DND-41 (cell line): ENCODE results near the gene WFDC9.
A peak's percentile ranks its signal among the peaks of the same experiment; 100 is the strongest.

Source experiments
- ATAC-seq: fragments of 200-7000 bp; cut with Tn5 transposase; 3 replicates; pipeline ENCODE4 v1.9.1; 2021; ENCODE audit warnings: low read depth; ENCODE audit not compliant: insufficient read depth
- DNase-seq: peaks from one replicate; pipeline ENCODE4 v3.0.0-alpha.2; 2020
- H2AFZ ChIP-seq: 2 replicates; pipeline ENCODE4 v1.6.0; 2012; ENCODE audit warnings: low read depth, low read length
- H3K27ac ChIP-seq: 2 replicates; pipeline ENCODE4 v1.5.1; 2012; ENCODE audit warnings: low read length, inconsistent platforms
- H3K27me3 ChIP-seq: fragments of 200-600 bp; sonication (generic); 2 replicates; pipeline ENCODE4 v1.6.0; 2012; ENCODE audit warnings: low read length, mild to moderate bottlenecking, inconsistent platforms; ENCODE audit not compliant: insufficient read depth, poor library complexity
- H3K36me3 ChIP-seq: 2 replicates; pipeline ENCODE4 v1.5.1; 2012; ENCODE audit warnings: low read length, inconsistent platforms; ENCODE audit not compliant: insufficient read depth
- H3K4me1 ChIP-seq: 2 replicates; pipeline ENCODE4 v1.5.1; 2012; ENCODE audit warnings: mild to moderate bottlenecking, low read length; ENCODE audit not compliant: insufficient read depth
- H3K4me2 ChIP-seq: 2 replicates; pipeline ENCODE4 v1.6.0; 2012; ENCODE audit warnings: mild to moderate bottlenecking, moderate library complexity, low read length, inconsistent platforms; ENCODE audit not compliant: insufficient read depth
- H3K4me3 ChIP-seq, 2 experiments: fragments of 200-600 bp in 1 of 2; shearing (Covaris generic) in 1 of 2; 2 replicates each; pipeline ENCODE4 v1.5.1; 2012 to 2016; ENCODE audit warnings: inconsistent platforms in 2 of 2, low read length in 2 of 2, mild to moderate bottlenecking in 2 of 2, low read depth in 1 of 2, moderate library complexity in 1 of 2
- H3K79me2 ChIP-seq: 2 replicates; pipeline ENCODE4 v1.6.0; 2012; ENCODE audit warnings: low read length, inconsistent platforms; ENCODE audit not compliant: insufficient read depth
- H3K9ac ChIP-seq: 2 replicates; pipeline ENCODE4 v1.6.0; 2012; ENCODE audit warnings: low read depth, mild to moderate bottlenecking, inconsistent platforms, low read length, moderate library complexity
- H3K9me3 ChIP-seq: 2 replicates; pipeline ENCODE4 v1.5.1; 2012; ENCODE audit warnings: low read length, moderate library complexity, mild to moderate bottlenecking, inconsistent platforms; ENCODE audit not compliant: insufficient read depth, severe bottlenecking
- H4K20me1 ChIP-seq: 2 replicates; pipeline ENCODE4 v1.6.0; 2012; ENCODE audit warnings: low read length; ENCODE audit not compliant: insufficient read depth
- CTCF ChIP-seq: IDR thresholded peaks from 2 replicates; pipeline ENCODE4 v1.5.1; 2012; ENCODE audit warnings: borderline replicate concordance, low read length, moderate library complexity, mild to moderate bottlenecking; ENCODE audit not compliant: poor library complexity, severe bottlenecking; ENCODE audit errors: extremely low read depth
- EZH2 ChIP-seq: IDR thresholded peaks from 3 replicates; pipeline ENCODE4 v1.6.1; 2012; ENCODE audit warnings: borderline replicate concordance, low read depth, mild to moderate bottlenecking, moderate library complexity, low read length, inconsistent platforms; ENCODE audit not compliant: severe bottlenecking

WFDC9 gene

GRCh38 chr20:45617591-45617990, 13.5 kb downstream of the WFDC9 start:
- H3K36me3 ChIP-seq, result no peaks in the 10 kb centered on the region
- no peak overlapping the region for H3K4me3 ChIP-seq
- no peak overlapping the region for H3K9ac ChIP-seq
- H3K4me1 ChIP-seq, result no peaks in the 10 kb centered on the region
- no peak for TF ChIP-seq EZH2
- no peak for TF ChIP-seq CTCF
- no peaks in the 10 kb centered on the region for H3K79me2 ChIP-seq
- H3K4me2 ChIP-seq, result no peak overlapping the region
- ATAC-seq (no peak), DNase-seq (no peak)
- H4K20me1 ChIP-seq, result no peaks in the 10 kb centered on the region
- H3K27ac ChIP-seq, result no peak overlapping the region
- H3K27me3 ChIP-seq, result peaks cover 12% of the 10 kb centered on the region
- H3K9me3 ChIP-seq, result no peaks in the 10 kb centered on the region
- H2AFZ ChIP-seq, result no peak overlapping the region

GRCh38 chr20:45612314-45612713, 18.8 kb downstream of the WFDC9 start:
- no peaks in the 10 kb centered on the region for H3K79me2 ChIP-seq
- H2AFZ ChIP-seq, result no peak overlapping the region
- peaks cover 15% of the 10 kb centered on the region for H3K27me3 ChIP-seq
- H3K9me3 ChIP-seq, result peaks cover 2% of the 10 kb centered on the region
- no peak overlapping the region for H3K4me3 ChIP-seq
- ATAC-seq, result no peak
- H3K4me1 ChIP-seq, result no peaks in the 10 kb centered on the region; the same call in 1 of the 2 replicates
- TF ChIP-seq CTCF, result no peak
- TF ChIP-seq EZH2, result no peak
- no peak overlapping the region for H3K9ac ChIP-seq
- H4K20me1 ChIP-seq, result no peaks in the 10 kb centered on the region
- DNase-seq, result no peak
- H3K27ac ChIP-seq, result no peak overlapping the region
- no peak overlapping the region for H3K4me2 ChIP-seq
- H3K36me3 ChIP-seq, result no peaks in the 10 kb centered on the region

GRCh38 chr20:45611054-45611453, 20.0 kb downstream of the WFDC9 start:
- H3K9ac ChIP-seq, result no peak overlapping the region
- no peaks in the 10 kb centered on the region for H3K36me3 ChIP-seq
- no peak overlapping the region for H3K4me2 ChIP-seq
- no peak overlapping the region for H3K4me3 ChIP-seq
- peaks cover 6% of the 10 kb centered on the region for H3K9me3 ChIP-seq
- H3K27me3 ChIP-seq, result peaks cover 15% of the 10 kb centered on the region
- peak; percentile 33 for DNase-seq
- H3K79me2 ChIP-seq, result no peaks in the 10 kb centered on the region
- peak; percentile 71 for ATAC-seq
- H3K27ac ChIP-seq, result no peak overlapping the region
- H4K20me1 ChIP-seq, result no peaks in the 10 kb centered on the region
- no peak for TF ChIP-seq EZH2
- TF ChIP-seq CTCF, result no peak
- no peak overlapping the region for H2AFZ ChIP-seq
- no peaks in the 10 kb centered on the region; the same call in 1 of the 2 replicates for H3K4me1 ChIP-seq

- no peaks in the 10 kb centered on the region; the same call in 1 of the 2 replicates for H3K4me1 ChIP-seq
- no peak for ATAC-seq
- no peak overlapping the region for H3K27ac ChIP-seq
- H4K20me1 ChIP-seq, result no peaks in the 10 kb centered on the region
- TF ChIP-seq EZH2 (no peak), CTCF (no peak)
- DNase-seq, result no peak
- no peak overlapping the region for H3K9ac ChIP-seq
- peaks cover 4% of the 10 kb centered on the region for H3K27me3 ChIP-seq
- H3K36me3 ChIP-seq, result no peaks in the 10 kb centered on the region
- no peak overlapping the region for H3K4me3 ChIP-seq
- peaks cover 7% of the 10 kb centered on the region for H3K9me3 ChIP-seq
- no peaks in the 10 kb centered on the region for H3K79me2 ChIP-seq
- H2AFZ ChIP-seq, result no peak overlapping the region
- no peak overlapping the region for H3K4me2 ChIP-seq
Observed at GRCh38 chr20:45607810-45608209, 23.3 kb downstream of the WFDC9 start.
